GM12801 (cell line): ENCODE measurements around the gene DPEP2NB.

Source experiments
- TF ChIP-seq, protein P1 (sequence below): IDR thresholded peaks from one replicate; pipeline ENCODE4 v1.5.1; 2011; ENCODE audit warnings: control low read depth; ENCODE audit not compliant: insufficient read length; ENCODE audit errors: extremely low read depth

Gene DPEP2NB

DNA sequence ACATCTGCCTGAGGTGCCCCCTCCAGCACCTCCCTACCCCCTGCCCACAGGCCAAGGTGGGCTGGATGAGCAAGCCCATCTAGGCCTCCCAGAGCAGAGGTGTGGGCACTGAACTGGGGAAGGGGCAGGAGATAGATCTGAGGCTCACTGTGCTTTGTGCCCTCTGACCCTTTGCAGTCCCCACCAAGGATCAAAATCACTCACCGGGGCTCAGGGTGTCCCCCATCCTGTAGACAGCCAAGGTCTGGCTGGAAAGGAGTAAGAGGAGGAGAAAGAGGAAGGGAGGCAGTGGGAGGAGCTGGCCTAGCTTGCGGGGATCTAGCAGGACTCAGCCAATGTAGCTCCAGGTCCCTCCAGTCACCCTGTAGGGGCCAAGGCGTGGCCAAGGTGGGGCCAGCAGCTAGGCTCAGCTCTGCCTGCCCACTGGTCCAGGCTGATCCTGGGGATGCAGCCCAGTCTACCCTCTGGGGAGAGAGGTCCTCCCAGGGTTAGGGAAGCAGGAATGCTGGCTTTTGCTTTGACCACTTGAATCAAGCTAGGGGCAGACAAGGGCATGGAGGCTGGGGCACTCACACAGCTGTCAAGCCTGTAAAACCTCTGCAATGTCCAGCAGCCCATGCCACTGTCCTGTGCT lies 49.0 kb downstream of the DPEP2NB start:
- TF ChIP-seq, protein P1, sequence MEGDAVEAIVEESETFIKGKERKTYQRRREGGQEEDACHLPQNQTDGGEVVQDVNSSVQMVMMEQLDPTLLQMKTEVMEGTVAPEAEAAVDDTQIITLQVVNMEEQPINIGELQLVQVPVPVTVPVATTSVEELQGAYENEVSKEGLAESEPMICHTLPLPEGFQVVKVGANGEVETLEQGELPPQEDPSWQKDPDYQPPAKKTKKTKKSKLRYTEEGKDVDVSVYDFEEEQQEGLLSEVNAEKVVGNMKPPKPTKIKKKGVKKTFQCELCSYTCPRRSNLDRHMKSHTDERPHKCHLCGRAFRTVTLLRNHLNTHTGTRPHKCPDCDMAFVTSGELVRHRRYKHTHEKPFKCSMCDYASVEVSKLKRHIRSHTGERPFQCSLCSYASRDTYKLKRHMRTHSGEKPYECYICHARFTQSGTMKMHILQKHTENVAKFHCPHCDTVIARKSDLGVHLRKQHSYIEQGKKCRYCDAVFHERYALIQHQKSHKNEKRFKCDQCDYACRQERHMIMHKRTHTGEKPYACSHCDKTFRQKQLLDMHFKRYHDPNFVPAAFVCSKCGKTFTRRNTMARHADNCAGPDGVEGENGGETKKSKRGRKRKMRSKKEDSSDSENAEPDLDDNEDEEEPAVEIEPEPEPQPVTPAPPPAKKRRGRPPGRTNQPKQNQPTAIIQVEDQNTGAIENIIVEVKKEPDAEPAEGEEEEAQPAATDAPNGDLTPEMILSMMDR = no peak

DNA sequence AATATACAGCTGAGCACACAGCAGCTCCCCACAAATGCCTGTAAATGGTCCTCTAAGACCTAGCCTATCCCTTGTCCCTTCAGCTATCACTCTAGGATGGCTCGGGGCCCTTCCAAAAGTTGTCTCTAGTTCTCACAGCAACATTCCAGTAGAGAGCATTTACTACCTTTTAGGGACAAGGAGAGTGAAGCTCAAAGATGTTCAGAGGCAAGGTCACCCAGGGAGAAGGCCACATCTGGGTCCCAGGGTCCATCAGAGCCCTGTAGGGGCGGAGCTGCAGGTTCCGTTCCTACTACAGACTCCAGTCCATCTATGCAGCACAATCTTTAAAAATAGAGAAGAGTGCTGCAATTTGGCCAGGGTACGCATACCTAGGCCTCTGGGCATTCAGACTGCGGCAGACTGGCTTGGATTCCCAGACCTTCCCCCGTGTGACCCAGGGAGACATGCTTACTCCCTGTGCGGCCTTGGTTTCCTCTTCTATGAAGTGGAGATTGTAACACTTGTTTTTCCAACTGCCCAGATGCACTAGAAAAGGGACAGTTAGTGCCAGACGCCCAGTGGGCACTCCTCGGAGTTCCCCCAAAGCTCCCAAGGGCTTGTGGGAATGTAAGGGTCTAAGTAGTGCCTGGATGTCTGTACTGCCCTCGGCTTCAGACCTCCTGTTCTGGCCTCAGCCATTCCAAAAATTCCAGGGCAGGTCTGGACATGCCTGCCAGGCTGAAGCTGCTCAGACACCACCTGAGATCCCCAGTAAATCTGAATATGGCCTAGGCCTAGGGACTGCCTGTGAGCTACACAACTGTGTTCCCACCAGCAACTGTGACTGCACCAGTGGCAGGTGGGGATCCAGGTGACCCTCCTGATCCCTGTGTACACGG lies 49.8 kb downstream of the DPEP2NB start:
- TF ChIP-seq, protein P1 = no peak

DNA sequence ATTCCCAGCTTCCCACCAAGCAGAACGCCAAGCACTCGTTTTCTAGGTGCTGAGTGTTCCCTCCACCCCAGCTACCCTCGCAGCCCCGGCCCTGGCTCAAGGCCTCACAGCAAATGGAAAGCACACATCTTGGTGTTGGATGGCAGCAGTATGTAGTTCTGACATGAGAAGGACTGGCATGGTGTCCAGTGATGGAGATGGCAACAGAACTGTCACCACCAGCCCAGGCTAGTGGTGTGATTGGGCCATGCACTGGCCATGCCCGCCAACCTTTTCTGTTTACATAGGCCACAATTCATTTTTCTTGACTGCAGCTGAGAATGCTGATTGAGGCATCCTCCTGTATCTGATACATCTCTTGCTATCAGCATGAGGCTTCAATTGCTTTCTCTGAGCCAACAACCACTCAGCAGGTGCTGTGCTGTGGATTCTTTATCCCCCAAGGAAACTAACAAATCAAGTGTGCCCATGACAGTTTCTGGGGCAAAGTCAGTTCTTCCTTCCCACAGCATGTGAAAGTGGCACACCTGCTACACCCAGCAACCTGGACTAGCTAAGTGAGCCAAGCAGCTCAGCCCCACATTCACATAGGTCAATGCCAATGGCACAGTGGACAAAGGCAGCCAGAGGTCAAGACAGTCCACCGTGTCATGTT lies 51.1 kb downstream of the DPEP2NB start:
- TF ChIP-seq, protein P1 = no peak

DNA sequence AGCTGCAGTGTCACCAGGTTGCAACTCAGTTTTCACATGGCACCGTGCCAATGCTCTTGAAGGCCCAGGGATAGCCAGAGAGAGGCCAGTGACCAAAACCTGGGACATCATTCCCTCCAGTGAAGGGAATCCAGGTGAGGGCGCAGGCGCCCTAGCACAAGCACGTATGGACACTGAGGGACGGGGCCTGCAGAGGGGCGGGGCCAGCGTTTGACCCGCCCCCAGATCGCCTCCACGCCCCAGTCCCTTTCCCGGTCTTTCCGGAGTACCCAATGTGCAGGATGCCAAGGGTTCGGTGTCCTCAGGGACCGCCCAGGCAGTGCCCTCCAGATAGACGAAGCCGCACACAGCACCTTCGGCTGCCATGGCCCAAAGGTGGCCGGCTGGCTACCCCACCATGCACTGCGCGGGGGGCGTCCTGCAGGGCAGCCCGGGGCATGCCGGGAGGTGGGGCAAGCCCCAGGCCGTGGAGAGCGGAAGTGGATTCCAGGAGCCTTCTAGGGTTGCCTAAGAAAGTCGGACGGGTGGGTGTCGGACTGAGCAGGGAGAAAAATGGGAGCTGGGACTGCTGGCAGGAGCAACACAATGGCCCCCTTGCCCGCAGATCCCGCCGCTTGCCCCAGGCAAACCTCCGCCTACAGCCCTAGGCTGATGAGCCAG lies 51.9 kb downstream of the DPEP2NB start:
- TF ChIP-seq, protein P1 = no peak
